Measurements from ENCODE around the gene HNRNPA1L2. TPM values are rescaled to one million over a fixed set of nuclear protein-coding genes. Genes with fewer than 3 reads are reported as not detected.

The HNRNPA1L2 gene
- total and polyA plus RNA-seq, 9 of the 15 experiments (the other 6 are each of a cell fraction or from before 2014, with no cell fraction given) = 3.7 to 10.8 (median 6.8) TPM

- no peak overlapping the region for H2AFZ ChIP-seq (ENCODE audit: low read depth, low read length)
- ChIA-PET POLR2A (no interaction called here), CTCF (ENCODE audit: low intra/inter-chr PET ratio) (no interaction called here)
- DNase-seq (ENCODE audit: extremely low read depth in 1 of 4, low spot score in 3 of 4) (no peak), FAIRE-seq (no peak), ATAC-seq (no peak)
- H3K4me3 ChIP-seq = no peak overlapping the region
- no peak overlapping the region for H3K4me2 ChIP-seq (ENCODE audit: insufficient read depth, low read length)
- BruUV-seq (replicated peaks) = no TSS peak
- no peaks in the 10 kb centered on the region for H3K27me3 ChIP-seq (ENCODE audit: control insufficient read depth in 2 of 2, insufficient read depth in 2 of 2, low read length in 2 of 2)
- no peak overlapping the region for H3K9ac ChIP-seq (ENCODE audit: insufficient read depth in 1 of 2, low read depth in 2 of 2, low read length in 2 of 2)
- in situ Hi-C loops (cut with MboI) (no loop called here), intact Hi-C loops (cut with micrococcal nuclease) (no loop called here)
- H3K79me2 ChIP-seq (ENCODE audit: control insufficient read depth, insufficient read depth, low read length) = peaks cover 21% of the 10 kb centered on the region
- H3K4me1 ChIP-seq (replicated peaks in 1 of 2; ENCODE audit: control insufficient read depth in 2 of 2, insufficient read depth in 2 of 2, low read length in 2 of 2) = no peaks in the 10 kb centered on the region
- H3K9me1 ChIP-seq (ENCODE audit: control insufficient read depth, insufficient read depth, low read length) = no peaks in the 10 kb centered on the region
- TF ChIP-seq RNF2 (IDR thresholded peaks at IDR 0.05) = no peak
- TF ChIP-seq ZNF398 (CRISPR knock-in tag; IDR thresholded peaks at IDR 0.05) = no peak
- TF ChIP-seq SIN3B (IDR thresholded peaks at IDR 0.05; ENCODE audit: low read depth) = no peak
- no peak for TF ChIP-seq ELF4 (CRISPR knock-in tag; IDR thresholded peaks at IDR 0.05)
- TF ChIP-seq CSDE1 (IDR thresholded peaks at IDR 0.05) = no peak
- TF ChIP-seq TRIM25 (IDR thresholded peaks at IDR 0.05; ENCODE audit: borderline replicate concordance) = no peak
- TF ChIP-seq ARNT (IDR thresholded peaks at IDR 0.05) = no peak
- no peak for TF ChIP-seq STAT5B (CRISPR knock-in tag; IDR thresholded peaks at IDR 0.05)
- no peak for TF ChIP-seq CREM (IDR thresholded peaks at IDR 0.05; ENCODE audit: low read depth)
- TF ChIP-seq CHCHD3 (CRISPR knock-in tag; IDR thresholded peaks at IDR 0.05) = no peak
- no peak for TF ChIP-seq POU5F1 (IDR thresholded peaks at IDR 0.05; ENCODE audit: borderline replicate concordance, low read depth, low read length, partially characterized antibody)
- TF ChIP-seq ELK1 (CRISPR knock-in tag; IDR thresholded peaks at IDR 0.05) = no peak
- no peak for TF ChIP-seq MEIS2 (IDR thresholded peaks at IDR 0.05; ENCODE audit: partially characterized antibody)
- no peak for TF ChIP-seq ZNF274 (IDR thresholded peaks at IDR 0.05; ENCODE audit: borderline replicate concordance, low read depth, low read length)
- no peak for TF ChIP-seq ZNF174 (CRISPR knock-in tag; IDR thresholded peaks at IDR 0.05)
- peaks cover 14% of the 10 kb centered on the region; the same call in 2 of the 3 replicates for H3K36me3 ChIP-seq (ENCODE audit: control insufficient read depth, insufficient read depth, low read length)
- no peaks in the 10 kb centered on the region for H3K9me3 ChIP-seq (replicated peaks; ENCODE audit: control insufficient read depth, insufficient read depth, low read depth, low read length)
- H4K20me1 ChIP-seq (replicated peaks; ENCODE audit: control insufficient read depth, insufficient read depth, low read length) = no peaks in the 10 kb centered on the region
- H3K27ac ChIP-seq (ENCODE audit: extremely low read depth, low read depth, low read length) = no peak overlapping the region
These were observed 4.7 kb downstream of the HNRNPA1L2 start for GRCh38 chr13:52646967-52647366.
